MM.1S (cell line): ENCODE results near the gene WIPF3.

Experiments
- DNase-seq: peaks from one replicate; pipeline ENCODE4 v3.0.0-alpha.2; 2015
- H2AFZ ChIP-seq: fragments of 300-600 bp; sonication (generic); 2 replicates; pipeline ENCODE4 v1.6.0; 2016; ENCODE audit warnings: antibody characterized with exemption, low read length
- H3F3A ChIP-seq: fragments of 300-600 bp; sonication (generic); 2 replicates; pipeline ENCODE4 v1.6.1; 2016; ENCODE audit warnings: mild to moderate bottlenecking, antibody characterized with exemption, low read length, moderate library complexity, mixed read lengths; ENCODE audit not compliant: insufficient read depth
- H3K27ac ChIP-seq: fragments of 300-600 bp; sonication (generic); 2 replicates; pipeline ENCODE4 v1.5.1; 2016; ENCODE audit warnings: mild to moderate bottlenecking, low read length
- H3K27me3 ChIP-seq: fragments of 300-600 bp; sonication (generic); replicated peaks from 2 replicates; pipeline ENCODE4 v1.6.0; 2016; ENCODE audit warnings: low read length; ENCODE audit not compliant: insufficient read depth
- H3K36me3 ChIP-seq: fragments of 300-600 bp; sonication (generic); replicated peaks from 2 replicates; pipeline ENCODE4 v1.6.1; 2016; ENCODE audit warnings: mild to moderate bottlenecking, low read length, mixed read lengths; ENCODE audit not compliant: insufficient read depth
- H3K4me1 ChIP-seq: fragments of 300-600 bp; sonication (generic); 2 replicates; pipeline ENCODE4 v1.6.1; 2016; ENCODE audit warnings: low read length, mixed read lengths
- H3K4me2 ChIP-seq: fragments of 300-600 bp; sonication (generic); 2 replicates; pipeline ENCODE4 v1.6.0; 2016; ENCODE audit warnings: low read depth, low read length
- H3K4me3 ChIP-seq: fragments of 300-600 bp; sonication (generic); 2 replicates; pipeline ENCODE4 v1.5.1; 2016; ENCODE audit warnings: low read length, mixed read lengths
- H3K79me2 ChIP-seq: fragments of 300-600 bp; sonication (generic); 2 replicates; pipeline ENCODE4 v1.6.1; 2016; ENCODE audit warnings: mixed run types, low read length, mixed read lengths
- H3K9ac ChIP-seq: fragments of 300-600 bp; sonication (generic); 2 replicates; pipeline ENCODE4 v1.6.1; 2016; ENCODE audit warnings: low read length, mixed read lengths
- H3K9me2 ChIP-seq: fragments of 300-600 bp; sonication (generic); replicated peaks from 2 replicates; pipeline ENCODE4 v1.6.1; 2016; ENCODE audit warnings: mild to moderate bottlenecking, low read length, mixed read lengths; ENCODE audit not compliant: insufficient read depth
- H3K9me3 ChIP-seq: fragments of 300-600 bp; sonication (generic); replicated peaks from 2 replicates; pipeline ENCODE4 v1.6.1; 2016; ENCODE audit warnings: mild to moderate bottlenecking, low read length, mixed read lengths; ENCODE audit not compliant: insufficient read depth
- H4K20me1 ChIP-seq: fragments of 300-600 bp; sonication (generic); 2 replicates; pipeline ENCODE4 v1.6.1; 2016; ENCODE audit warnings: mild to moderate bottlenecking, low read length, moderate library complexity, mixed read lengths; ENCODE audit not compliant: insufficient read depth
- EZH2 ChIP-seq: fragments of 300-600 bp; sonication (generic); optimal IDR thresholded peaks from 2 replicates; pipeline ENCODE3; 2017; ENCODE audit warnings: low read depth, mild to moderate bottlenecking, antibody characterized with exemption, low read length, mixed read lengths
- EZH2phosphoT487 ChIP-seq: fragments of 300-600 bp; sonication (generic); IDR thresholded peaks from 2 replicates; pipeline ENCODE4 v1.6.1; 2018; ENCODE audit warnings: antibody characterized with exemption, low read length
- TF ChIP-seq, protein P1 (sequence below): fragments of 300-600 bp; sonication (generic); IDR thresholded peaks from 2 replicates; pipeline ENCODE4 v1.5.1; 2016; ENCODE audit warnings: antibody characterized with exemption, low read length, mixed read lengths

WIPF3 gene

DNA sequence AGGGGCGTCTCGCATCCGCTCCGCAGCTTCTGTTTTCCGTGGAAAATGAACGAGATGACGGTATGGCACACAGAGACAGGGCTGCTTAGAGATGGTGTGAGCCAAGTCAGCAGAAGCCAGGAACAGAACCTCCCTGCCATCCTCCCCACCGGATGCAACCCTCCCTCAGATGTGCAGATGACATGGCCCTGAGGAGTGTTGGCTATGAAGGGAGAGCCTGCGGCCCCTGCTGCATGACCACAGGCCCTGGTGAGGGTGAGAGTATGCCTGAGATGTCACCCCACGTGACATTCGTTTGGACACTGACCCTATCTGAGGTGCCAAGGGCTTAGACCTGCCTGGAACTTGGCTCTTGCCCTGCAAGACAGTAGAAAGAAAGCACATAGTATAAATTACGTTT lies 29.4 kb downstream of the WIPF3 start:
- TF ChIP-seq EZH2phosphoT487 (no peak), EZH2 (no peak)
- TF ChIP-seq, protein P1, sequence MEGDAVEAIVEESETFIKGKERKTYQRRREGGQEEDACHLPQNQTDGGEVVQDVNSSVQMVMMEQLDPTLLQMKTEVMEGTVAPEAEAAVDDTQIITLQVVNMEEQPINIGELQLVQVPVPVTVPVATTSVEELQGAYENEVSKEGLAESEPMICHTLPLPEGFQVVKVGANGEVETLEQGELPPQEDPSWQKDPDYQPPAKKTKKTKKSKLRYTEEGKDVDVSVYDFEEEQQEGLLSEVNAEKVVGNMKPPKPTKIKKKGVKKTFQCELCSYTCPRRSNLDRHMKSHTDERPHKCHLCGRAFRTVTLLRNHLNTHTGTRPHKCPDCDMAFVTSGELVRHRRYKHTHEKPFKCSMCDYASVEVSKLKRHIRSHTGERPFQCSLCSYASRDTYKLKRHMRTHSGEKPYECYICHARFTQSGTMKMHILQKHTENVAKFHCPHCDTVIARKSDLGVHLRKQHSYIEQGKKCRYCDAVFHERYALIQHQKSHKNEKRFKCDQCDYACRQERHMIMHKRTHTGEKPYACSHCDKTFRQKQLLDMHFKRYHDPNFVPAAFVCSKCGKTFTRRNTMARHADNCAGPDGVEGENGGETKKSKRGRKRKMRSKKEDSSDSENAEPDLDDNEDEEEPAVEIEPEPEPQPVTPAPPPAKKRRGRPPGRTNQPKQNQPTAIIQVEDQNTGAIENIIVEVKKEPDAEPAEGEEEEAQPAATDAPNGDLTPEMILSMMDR: no peak
- no peak overlapping the region for H3K9ac ChIP-seq
- H3K27me3 ChIP-seq: no peaks in the 10 kb centered on the region
- no peaks in the 10 kb centered on the region for H3K79me2 ChIP-seq
- no peak overlapping the region for H2AFZ ChIP-seq
- H3K4me3 ChIP-seq: no peak overlapping the region
- H3K27ac ChIP-seq: no peak overlapping the region
- H3K4me2 ChIP-seq: no peak overlapping the region
- no peaks in the 10 kb centered on the region for H3K36me3 ChIP-seq
- H4K20me1 ChIP-seq: no peaks in the 10 kb centered on the region
- H3K4me1 ChIP-seq: no peaks in the 10 kb centered on the region
- no peaks in the 10 kb centered on the region for H3K9me3 ChIP-seq
- no peak for DNase-seq
- H3K9me2 ChIP-seq: no peaks in the 10 kb centered on the region
- H3F3A ChIP-seq: no peaks in the 10 kb centered on the region

DNA sequence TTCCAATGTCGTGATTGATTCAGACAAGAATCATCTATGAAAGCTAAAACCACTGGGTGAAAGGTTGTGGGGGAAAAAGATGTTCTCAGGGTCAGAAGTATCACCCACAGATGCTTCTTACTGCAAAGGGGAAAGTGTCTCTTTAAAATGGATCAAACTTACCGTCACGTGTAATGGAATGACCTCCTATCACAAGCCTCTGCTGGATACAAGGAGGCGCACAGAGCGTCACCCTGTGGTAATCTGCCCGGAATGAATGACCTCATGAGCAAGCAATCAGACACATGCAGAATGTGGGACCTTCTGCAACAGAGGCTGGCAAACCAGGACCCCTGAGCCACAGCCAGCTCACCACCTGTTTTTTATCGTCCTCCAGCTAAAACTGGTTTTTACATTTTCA lies 33.0 kb downstream of the WIPF3 start:
- H3K79me2 ChIP-seq: no peaks in the 10 kb centered on the region
- no peak overlapping the region for H3K9ac ChIP-seq
- no peak overlapping the region for H2AFZ ChIP-seq
- no peaks in the 10 kb centered on the region for H3K4me1 ChIP-seq
- no peaks in the 10 kb centered on the region for H3K36me3 ChIP-seq
- no peaks in the 10 kb centered on the region for H3K9me3 ChIP-seq
- H3K4me3 ChIP-seq: no peak overlapping the region
- H3K9me2 ChIP-seq: no peaks in the 10 kb centered on the region
- TF ChIP-seq EZH2phosphoT487 (no peak), EZH2 (no peak)
- TF ChIP-seq, protein P1: no peak
- no peaks in the 10 kb centered on the region for H3K27me3 ChIP-seq
- H3K4me2 ChIP-seq: no peak overlapping the region
- DNase-seq: no peak
- H4K20me1 ChIP-seq: no peaks in the 10 kb centered on the region
- no peak overlapping the region for H3K27ac ChIP-seq
- H3F3A ChIP-seq: no peaks in the 10 kb centered on the region

DNA sequence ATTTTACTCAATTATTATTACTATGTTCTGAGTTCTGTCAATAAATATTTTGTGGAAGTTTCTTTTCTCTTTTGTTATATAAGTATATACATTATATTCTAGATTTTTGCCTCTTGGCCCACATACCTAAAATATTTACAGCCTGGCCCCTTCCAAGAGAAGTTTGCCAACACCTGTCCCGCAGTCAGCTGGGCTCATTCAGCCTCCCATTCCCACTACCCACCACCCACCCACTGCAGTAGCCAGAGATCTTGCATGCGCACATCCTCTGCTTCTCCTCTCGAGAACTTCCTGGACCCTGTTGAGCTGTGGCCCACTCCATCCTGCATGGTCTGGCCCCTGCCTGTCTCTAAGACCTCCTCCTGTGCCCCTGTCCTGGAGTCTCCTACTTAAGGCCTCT lies 33.6 kb downstream of the WIPF3 start:
- Histone ChIP-seq H3K27ac (no peak overlapping the region), H3K9ac (no peak overlapping the region), H3K9me3 (no peaks in the 10 kb centered on the region), H2AFZ (no peak overlapping the region), H3K9me2 (no peaks in the 10 kb centered on the region), H3K4me3 (no peak overlapping the region), H3K4me1 (no peaks in the 10 kb centered on the region), H3K4me2 (no peak overlapping the region), H3K27me3 (no peaks in the 10 kb centered on the region), H3K36me3 (no peaks in the 10 kb centered on the region), H4K20me1 (no peaks in the 10 kb centered on the region), H3F3A (no peaks in the 10 kb centered on the region), H3K79me2 (no peaks in the 10 kb centered on the region)
- TF ChIP-seq EZH2 (no peak), EZH2phosphoT487 (no peak)
- TF ChIP-seq, protein P1: no peak
- DNase-seq: no peak
